Activated CD8-positive, alpha-beta memory T cell treated with anti-CD3 and anti-CD28 coated beads, Interleukin-2, amount 50 U/mL, for 1 hour (primary cell): ENCODE results near the gene UMAD1.
"Not testable (repeated sequence)": the region's sequence is repeated elsewhere in the genome, so short reads cannot be mapped to it uniquely, and the experiment has no call there.

Experiments used
- DNase-seq: peaks from one replicate; pipeline ENCODE4 v3.0.0-alpha.2; 2020; ENCODE audit errors: extremely low read depth

UMAD1 gene

DNA sequence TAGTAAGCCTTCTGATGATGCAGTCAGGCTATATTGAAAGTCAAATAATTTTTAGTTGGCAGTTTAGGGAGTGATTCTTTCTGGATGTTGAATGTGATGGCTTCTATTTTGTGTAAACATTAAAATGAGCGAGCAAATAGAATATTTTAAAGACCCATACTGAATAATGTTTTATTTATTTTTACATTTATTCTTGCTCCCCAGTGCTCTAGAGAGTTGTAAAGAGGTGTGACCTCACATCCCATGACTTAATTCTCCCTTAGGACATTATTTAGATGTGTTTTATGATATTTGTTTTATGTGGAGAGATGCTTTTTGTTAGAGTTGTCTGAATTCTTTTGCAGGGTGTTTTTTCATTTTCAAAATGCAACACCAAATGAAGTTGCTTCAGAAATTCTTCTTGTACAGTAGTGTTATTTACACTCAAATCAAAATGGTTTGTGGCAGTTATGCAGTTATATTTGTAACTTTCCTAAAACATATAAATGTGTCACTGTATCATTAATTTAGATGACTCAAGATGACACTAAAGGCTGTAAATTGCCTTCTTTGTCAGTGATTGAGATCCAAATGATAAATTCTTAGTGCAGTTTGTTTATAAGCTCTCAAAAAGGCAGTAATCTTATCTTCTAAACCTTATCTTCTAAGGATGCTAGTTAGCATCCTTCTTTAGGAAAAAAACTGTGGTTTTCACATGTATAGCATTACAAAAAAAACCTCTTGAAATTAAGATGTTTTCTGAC is 12.4 kb downstream of the UMAD1 start:
- no peak for DNase-seq

DNA sequence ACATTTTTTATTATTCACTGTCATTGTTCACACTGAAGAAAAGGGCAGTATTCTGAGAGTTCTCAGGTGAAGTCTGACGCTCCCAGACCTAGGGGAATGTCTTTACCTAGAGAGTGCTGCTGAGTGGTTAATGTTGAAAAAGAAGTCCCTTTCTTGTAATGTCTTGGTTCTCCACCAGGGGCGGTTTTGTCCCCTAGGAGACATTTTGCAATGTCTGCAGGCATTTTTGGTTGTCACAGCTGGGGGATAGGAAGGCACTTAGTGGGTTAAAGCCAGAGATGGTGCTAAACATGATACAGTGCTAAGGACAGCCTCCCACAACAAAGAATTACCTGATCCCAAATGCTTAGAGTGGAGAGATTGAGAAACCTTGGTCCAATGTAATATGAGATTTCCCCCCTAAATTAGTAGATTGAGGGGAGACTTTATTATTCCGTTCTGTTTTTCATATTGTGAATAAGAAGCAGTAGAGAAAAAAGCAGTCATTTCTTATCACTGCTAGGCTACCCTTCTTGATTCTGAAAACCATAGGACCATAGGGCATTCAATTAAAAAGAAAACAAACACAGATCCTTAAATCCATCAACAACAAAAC is 13.1 kb downstream of the UMAD1 start:
- DNase-seq: no peak

DNA sequence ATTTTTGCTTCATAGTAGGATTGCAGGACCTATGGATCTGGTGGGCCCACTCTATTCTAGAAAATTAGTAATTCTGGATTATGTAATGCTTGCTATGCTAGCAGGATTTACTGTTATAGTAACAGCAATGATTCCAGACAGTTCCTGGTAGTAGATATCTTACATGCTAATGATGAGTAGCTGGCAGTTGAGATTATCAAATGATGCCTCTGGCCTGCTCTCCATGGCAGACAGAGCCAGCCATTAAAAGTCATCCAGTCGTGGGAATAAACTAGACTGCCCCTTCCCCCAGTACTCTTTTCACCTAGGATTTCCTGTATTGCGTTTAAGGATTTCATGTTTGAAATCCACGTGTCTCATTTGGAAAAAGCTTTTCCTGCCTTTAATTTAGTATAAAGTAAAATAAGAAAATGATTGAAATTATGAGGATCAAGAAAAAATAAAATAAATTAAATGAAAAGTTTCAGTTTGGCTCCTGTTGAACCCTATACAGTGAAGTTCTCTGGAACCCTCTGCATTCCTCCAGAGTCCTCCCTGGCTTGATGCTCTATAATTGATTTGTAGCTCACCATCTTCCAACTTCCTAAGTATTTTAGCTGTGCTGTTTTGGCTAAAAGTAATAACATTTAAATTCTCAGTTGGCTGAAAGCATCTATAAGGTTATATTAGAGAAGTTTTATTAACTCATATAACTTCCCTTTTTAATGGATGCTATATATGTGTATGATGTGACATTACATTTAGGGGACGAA is 14.6 kb downstream of the UMAD1 start:
- no peak for DNase-seq

DNA sequence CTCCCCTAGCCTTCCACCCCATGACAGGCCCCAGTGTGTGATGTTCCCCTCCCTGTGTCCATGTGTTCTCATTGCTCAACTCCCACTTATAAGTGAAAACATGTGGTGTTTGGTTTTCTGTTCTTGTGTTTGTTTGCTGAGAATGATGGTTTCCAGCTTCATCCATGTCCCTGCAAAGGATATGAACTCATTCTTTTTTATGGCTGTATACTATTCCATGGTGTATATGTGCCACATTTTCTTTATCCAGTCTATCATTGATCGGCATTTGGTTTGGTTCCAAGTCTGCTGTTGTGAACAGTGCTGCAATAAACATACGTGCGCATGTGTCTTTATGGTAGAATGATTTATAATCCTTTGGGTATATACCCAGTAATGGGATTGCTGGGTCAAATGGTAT is 15.9 kb downstream of the UMAD1 start:
- not testable (repeated sequence) for DNase-seq

DNA sequence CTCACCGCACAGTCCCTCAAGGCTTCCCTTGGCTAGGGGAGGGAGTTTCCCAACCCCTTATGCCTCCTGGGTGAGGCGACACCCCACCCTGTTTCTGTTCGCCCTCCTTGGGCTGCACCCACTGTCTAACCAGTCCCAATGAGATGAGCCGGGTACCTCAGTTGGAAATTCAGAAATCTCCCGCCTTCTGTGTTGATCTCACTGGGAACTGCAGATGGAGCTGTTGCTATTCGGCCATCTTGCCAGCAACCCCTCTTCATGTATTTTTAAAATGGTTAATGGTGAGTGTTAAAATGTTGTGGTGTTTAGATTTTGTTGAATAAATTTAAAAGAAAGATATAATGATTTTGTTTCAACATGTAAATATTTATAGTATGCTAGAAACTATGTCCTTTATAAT is 22.0 kb downstream of the UMAD1 start:
- DNase-seq: no peak

DNA sequence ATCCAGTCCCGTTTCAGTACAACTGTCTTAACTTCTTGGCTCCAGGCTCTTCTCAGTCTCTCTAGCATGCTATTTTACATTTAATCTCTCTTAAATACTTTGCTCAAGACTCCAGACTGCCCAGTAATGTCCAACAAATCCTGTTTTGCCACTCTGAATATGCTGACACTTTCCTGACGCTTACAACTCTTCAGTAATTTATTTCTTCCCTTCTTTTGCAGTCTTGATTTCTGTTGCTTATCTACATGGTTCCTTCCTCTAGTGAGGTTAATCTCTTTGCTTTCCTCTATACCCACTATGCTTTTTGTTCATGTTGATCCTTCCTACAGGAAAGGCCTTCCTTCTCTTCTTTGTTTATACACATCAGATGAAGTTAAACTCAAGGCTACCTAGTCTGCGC is 23.7 kb downstream of the UMAD1 start:
- no peak for DNase-seq

DNA sequence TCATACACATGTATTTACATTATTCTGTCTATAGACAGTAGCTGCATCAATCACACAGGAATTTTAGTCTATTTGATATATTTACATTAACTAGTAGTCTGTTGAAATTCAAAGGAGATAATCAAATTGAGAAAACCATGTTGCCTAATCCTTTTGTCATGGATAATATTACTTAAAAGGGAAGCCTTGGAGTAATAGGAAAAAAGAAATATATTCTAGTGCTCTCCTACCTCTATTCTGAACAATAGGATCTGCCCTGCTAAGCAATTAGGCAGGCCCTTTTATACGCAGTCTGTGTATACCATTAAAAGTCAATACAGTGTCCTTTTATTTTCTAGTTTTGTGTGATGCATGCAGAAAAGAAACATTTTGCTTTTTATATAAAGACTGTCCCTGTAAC is 24.5 kb downstream of the UMAD1 start:
- DNase-seq: no peak

DNA sequence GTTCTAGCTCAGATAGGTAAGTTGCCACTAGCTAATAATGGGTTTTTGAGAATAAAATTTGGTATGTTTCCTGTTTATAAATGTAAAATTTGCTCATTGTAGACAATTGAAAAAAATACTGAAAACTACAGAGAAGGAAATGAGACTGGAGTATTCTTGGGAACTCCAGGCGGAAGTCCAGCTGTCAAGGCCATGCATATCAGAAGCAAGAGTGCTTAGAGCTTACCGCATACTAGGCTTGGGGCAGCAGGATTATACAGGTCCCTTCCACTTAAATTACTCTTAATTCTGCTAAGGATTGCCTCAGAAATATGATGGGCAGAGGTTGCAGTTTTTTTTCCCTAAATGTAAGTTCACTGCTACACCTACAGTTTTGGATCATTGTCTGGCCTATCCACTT is 26.6 kb downstream of the UMAD1 start:
- DNase-seq: no peak

DNA sequence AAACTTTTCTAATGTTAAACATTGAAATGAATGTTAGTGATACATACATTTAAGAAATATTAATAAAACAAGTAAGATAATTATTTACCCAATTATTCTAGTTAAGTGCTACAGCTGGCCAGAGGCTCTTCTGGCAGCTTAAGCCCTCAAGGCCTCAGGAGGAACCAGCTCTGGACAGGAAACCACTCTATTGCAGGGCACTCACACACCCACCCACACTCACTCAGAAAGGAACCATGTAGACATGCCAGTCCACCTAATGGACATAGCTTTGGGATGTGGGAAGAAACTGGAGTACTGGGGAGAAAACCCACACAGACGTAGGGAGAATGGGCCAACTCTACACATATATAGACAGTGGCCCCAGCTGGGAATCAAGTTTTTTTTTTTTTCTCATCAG is 28.2 kb downstream of the UMAD1 start:
- no peak for DNase-seq

DNA sequence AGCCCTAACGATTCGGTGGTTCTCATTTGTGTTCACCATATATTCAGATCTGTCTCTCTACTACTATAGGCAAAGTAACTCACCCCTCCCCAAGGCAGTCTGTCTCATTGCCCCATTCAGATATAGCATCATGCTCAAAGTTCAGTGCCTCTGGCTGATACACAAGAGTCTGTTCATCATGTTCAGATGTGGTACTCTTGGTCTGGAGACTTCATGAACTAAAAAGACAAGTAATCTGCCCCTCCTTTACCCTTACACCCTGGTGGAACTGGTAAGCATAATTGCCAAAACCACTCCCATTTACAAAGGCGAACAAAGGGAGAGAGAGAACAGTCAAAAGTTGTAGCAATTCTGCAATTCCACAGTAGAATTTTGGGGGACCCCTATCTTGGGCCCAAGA is 29.9 kb downstream of the UMAD1 start:
- no peak for DNase-seq

DNA sequence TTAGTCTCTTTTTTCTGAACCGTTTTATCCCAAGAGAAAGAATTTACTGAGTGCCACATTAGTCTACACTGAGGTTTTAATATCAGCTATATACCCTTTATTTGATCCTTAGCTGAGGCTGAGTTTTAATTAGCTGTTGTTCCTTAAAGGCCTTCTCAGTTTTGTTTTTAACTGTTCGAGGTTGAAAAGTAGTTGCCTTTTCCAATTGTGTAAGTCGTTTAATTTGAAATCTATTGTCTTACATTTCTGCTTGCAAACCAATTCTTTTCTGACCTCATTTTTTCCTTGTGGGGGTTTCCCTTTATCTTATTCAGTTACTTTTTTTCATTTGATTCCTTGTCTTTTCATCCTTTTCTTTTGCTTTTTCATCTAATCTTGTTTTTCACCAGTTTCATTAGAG is 30.8 kb downstream of the UMAD1 start:
- DNase-seq: no peak

DNA sequence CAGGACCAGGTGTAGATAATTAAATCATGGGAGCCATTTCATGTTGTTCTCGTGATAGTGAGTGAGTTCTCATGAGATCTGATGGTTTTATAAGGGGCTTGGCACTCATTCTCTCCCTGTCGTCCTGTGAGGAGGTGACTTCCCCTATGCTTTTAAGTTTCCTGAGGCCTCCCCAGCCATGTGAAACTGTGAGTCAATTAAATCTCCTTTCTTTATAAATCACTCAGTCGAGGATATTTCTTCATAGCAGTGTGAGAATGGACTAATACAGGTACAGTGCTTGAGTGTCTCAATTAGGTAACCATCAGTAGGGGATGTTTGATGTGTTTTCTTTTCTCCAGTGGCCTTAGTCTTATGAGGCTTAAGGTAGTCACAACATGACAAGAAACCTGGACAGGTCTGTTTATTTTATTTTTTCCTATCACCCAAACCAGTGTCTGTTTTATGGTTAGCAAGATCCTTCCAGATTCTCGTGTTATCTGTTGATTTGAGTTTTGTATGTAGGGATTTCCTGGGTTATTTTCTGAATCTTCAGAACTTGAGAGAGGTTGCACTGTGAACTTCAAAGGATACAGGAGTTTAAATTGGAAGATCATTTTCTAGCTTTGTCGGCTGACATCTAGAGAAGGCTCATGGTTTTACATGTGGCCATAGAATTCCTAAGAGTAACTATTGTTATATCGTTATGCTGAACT is 32.1 kb downstream of the UMAD1 start:
- DNase-seq: no peak

DNA sequence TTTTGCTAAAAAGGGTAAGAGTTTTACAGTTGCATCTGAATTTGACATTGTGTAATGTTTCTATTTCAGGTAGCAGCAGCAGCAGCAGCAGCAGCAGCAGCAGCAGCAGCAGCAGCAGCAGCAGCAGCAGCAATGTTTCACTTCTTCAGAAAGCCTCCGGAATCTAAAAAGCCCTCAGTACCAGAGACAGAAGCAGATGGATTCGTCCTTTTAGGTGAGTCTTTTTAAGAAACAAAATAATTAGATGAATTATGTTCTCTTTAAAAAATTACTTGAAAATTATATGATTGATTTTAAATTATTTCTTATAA is 32.6 kb downstream of the UMAD1 start:
- DNase-seq: no peak

DNA sequence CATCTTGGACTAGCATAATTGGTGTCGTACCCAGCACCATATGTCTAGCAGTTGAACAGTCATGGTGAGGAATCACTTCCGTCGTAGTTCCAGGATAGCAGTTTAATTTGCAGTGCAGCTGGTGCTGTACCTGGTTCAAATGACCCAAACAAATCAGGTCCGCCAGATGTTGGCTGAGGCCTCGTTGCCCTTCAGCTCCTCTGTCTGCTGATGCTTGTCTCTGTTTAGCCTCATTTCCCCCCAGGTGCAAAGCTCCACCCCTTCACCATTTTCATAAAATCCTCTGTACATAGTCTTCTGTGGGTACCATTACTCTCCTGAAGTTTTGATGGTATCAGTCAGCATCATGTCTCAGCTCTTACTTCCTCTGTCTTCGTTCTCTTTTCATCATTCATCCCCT is 35.1 kb downstream of the UMAD1 start:
- DNase-seq: no peak

DNA sequence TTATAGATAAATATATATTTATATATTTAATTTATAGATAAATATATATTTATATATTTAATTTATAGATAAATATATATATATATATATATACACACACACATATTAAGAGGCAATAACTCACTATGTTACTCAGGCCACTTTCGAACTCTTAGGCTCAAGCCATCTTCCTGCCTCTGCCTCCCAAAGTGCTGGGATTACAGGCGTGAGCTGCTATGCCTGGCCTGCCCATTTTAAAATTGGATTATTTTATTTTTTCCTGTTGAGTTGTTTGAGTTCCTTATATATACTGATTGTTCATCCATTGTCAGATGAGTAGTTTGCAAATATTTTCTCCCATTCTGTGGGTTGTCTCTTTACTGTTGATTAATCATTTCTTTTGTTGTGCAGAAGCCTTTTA is 39.1 kb downstream of the UMAD1 start:
- DNase-seq: not testable (repeated sequence)

DNA sequence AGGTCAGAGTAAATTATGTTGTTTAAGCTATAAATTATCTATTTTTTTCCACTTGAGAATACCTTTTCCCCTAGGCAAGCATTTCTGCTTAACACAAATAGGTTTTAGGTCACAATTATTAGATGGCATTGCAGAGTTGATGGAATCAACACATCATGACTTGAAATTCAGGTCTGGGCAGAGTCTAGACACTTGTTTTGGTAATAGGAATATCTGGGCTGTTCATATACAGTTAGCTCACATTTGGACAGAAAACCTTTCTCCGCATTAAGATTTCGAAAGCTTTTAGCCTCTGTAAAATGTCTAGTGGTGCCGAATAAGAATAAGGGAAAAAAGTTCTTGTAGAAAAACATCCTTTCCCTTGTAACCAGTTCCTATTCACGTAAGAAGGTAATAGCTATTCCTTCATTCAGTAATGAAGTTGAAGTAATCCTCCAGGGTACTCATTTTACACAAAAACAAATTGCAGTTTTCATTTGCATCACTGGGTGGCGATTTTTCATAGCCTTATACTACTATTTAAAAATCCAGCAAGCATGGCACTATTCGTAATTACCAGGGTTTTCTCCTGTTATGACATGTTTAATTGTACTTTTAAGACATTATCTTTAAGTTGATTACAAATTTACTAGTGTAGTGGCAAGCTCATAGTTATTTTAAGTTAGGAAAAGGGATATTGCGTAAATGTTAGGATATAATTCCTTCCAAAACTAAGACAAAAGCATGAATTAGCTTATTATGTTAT is 40.8 kb downstream of the UMAD1 start:
- peak; percentile 5 for DNase-seq

DNA sequence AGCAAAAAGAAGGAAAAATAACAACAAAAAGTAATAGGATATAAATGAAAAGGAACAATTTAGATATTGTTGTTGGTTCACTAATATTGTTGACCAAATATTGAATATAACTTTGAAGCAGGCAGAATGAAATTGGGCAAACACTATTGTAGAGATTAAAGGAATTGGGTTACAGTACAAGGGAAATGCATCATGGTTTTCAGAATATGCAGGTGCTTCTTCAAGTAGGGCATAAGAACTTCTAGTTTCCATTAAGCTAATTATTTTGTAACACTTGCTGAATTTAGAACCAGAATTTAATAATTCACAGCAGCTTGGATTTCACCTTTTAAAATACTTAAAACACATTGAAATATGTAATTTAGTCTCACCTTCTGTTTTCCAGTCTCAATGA is 41.4 kb downstream of the UMAD1 start:
- no peak for DNase-seq

DNA sequence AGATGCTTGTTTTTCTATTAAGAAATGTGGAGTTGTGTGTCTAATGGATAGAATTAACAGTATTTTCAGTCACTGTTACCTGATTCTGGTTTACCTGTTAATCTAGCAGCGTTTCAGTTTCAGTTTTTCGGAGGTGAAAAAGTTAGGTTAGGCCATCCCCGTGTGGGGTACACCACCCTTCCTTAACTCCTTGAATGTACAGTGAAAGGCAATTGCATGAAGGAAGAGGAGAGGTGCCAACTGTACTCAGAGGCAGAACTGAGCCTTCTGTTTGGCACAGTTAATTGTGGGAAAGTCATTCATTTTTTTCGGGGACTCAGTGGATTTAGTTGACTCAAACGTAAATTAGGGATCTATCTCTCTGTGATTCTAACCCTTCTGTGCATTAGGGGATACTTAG is 42.3 kb downstream of the UMAD1 start:
- DNase-seq: no peak

DNA sequence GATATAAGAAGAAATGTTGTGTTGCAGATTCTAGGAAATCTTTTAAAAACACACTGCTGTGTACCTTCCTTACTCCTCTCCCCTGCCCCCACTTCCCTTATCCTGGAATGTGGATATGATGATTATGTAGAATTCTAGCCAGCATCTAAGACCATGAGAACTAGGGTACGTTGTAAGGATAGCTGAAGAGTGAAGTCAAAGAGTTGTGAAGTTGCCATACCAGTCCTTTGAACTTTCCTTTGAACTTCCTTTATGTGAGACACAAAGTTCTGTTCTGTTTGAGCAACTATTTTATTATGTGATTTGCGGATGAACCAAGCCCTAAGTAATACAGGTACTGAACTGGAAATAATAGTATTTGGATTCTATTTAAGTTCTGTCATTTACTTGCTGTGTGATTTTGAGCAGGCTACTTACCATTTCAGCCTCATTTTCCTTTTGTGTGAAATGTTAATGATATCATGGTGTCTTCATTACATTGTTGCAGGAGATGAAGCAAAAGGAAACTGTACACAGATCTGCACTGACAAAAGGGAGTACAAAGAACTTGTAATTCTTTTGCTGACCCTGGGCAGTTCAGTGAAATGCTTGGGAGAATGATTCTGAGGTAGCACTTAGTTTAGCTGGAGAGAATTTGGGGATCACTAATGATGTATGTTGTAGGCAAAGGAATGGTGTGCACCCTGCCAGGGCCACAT is 46.4 kb downstream of the UMAD1 start:
- no peak for DNase-seq

DNA sequence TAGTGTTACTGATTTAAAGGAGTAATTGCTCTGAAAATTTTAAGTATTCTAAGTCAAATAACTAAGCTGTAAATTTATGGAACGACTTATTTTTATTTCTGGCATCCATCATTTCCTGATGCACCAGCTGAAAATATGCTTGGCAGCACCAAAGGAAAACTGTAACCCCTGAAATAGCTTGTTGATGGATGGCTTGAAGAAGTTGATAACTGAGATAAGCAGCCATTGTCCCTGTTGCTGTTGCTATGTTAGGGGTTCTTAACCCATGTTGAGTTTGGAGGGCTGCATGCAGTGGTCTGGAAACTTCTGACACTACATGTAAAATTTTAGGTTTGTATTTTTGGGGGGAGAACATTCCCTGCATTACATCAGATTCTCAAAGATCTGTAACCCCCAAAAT is 47.2 kb downstream of the UMAD1 start:
- DNase-seq: no peak

DNA sequence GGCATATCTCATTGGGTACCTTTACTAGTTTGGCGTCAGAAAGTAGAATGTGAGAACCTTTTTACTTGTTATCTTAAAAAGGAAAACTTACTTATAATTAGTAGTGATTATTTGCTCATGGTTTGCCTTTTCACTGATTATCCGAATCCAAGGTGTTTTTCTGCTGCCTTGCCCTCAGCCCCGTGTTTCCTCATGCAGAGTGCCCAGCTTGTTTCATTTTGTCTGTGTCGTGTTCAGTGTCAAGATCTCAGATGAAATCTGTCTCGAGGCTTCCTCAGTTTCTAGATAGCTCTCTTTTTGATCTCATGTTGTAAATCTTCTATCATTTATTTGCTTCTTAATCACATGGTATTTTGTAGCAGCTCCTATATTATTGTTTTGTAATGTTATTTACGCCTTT is 47.8 kb downstream of the UMAD1 start:
- DNase-seq: no peak
